CD4-positive, alpha-beta T cell treated with Interleukin-6 at 100 ng/mL for 8 hours (primary cell): ENCODE data around the gene GNG12.

Source experiments
- DNase-seq: peaks from one replicate; pipeline ENCODE4 v3.0.0-alpha.2; 2020; ENCODE audit warnings: mixed read lengths, low spot score

Gene GNG12

GRCh38 chr1:67840449-67840848 is 7.2 kb upstream of the GNG12 start:
- no peak for DNase-seq

- no peak for DNase-seq
Observed at GRCh38 chr1:67839826-67840225, 6.6 kb upstream of the GNG12 start.

- DNase-seq = no peak
Observed at GRCh38 chr1:67838180-67838910, 5.1 kb upstream of the GNG12 start.

GRCh38 chr1:67836769-67837168 is 3.5 kb upstream of the GNG12 start:
- no peak for DNase-seq

GRCh38 chr1:67835663-67836452 is 2.6 kb upstream of the GNG12 start:
- DNase-seq = no peak

- DNase-seq = no peak
Observed at GRCh38 chr1:67834246-67834877, 1.1 kb upstream of the GNG12 start.

GRCh38 chr1:67833602-67833940 is 304 bp upstream of the GNG12 start:
- DNase-seq = no peak

GRCh38 chr1:67831850-67832513 is 1.3 kb downstream of the GNG12 start:
- no peak for DNase-seq

GRCh38 chr1:67830928-67831830 is 2.1 kb downstream of the GNG12 start:
- no peak for DNase-seq

- DNase-seq = no peak
Observed at GRCh38 chr1:67830226-67830625, 3.0 kb downstream of the GNG12 start.

GRCh38 chr1:67827688-67828087 is 5.6 kb downstream of the GNG12 start:
- no peak for DNase-seq

GRCh38 chr1:67825591-67825990 is 7.7 kb downstream of the GNG12 start:
- DNase-seq = no peak

GRCh38 chr1:67824766-67825165 is 8.5 kb downstream of the GNG12 start:
- DNase-seq = no peak

GRCh38 chr1:67823615-67824014 is 9.7 kb downstream of the GNG12 start:
- no peak for DNase-seq

GRCh38 chr1:67821263-67821662 is 12.0 kb downstream of the GNG12 start:
- DNase-seq = no peak

- DNase-seq = no peak
Observed at GRCh38 chr1:67818725-67819301, 14.5 kb downstream of the GNG12 start.

GRCh38 chr1:67818162-67818561 is 15.1 kb downstream of the GNG12 start:
- no peak for DNase-seq

- DNase-seq = no peak
Observed at GRCh38 chr1:67817319-67817718, 15.9 kb downstream of the GNG12 start.

- DNase-seq = no peak
Observed at GRCh38 chr1:67816506-67816905, 16.8 kb downstream of the GNG12 start.

GRCh38 chr1:67816095-67816475 is 17.2 kb downstream of the GNG12 start:
- no peak for DNase-seq
